Measurements from ENCODE around the gene LOXHD1.

LOXHD1 gene

DNA sequence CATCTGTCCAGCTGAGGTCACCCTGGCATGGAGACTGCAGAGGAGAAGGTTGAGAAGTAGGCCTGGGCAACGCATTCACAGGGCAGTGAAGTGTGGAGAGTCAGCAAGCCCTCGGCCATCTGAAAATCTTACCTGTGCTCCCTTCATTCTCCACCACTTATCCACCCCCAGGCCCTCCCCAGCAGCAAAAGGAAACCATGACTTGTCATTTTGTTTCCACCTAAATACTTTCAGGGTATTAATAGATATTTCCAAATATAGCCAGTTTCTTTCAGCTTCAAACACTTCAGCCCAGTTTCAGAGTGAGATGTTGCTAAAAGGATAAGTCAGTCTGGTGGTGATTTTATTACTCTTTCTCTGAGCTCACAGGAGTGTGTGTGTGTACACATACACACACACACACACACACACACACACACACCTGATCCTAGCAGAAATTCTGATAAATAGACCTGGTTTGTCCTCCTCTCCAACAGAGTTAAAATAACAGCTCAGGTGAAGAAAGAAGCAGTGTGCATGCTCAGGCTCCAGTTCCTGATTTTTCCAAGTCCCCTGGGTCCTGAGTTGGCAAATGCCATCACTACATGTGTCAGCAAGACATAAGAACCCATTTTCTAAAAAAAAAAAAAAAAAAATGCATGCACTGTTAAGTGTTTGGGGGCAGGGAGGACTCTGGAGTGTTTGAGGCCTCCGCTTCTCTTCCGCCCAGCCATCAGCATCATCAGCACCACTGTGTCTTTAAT lies 82.8 kb downstream of the LOXHD1 start:
- no peak for DNase-seq (ENCODE audit: low read depth)

DNA sequence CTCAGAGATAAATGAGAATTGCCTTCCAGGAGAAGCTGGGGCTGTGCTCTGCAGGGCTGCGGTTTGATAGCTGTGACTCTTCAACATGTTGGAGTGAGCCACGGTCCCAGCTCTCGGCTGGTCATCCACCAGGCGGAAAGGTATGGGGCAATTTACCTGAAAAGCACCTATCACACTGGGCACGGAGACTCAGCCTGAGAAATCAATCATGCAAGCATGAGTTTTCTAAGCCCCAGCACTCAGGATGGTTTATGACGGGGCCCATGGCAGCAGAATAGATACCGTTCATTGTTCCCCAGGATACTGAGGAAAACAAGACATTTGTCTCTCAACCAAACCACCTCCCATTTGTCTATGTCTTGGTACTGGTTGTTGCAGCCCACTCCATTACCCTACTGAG lies 83.9 kb downstream of the LOXHD1 start:
- no peak for DNase-seq (ENCODE audit: low read depth)

DNA sequence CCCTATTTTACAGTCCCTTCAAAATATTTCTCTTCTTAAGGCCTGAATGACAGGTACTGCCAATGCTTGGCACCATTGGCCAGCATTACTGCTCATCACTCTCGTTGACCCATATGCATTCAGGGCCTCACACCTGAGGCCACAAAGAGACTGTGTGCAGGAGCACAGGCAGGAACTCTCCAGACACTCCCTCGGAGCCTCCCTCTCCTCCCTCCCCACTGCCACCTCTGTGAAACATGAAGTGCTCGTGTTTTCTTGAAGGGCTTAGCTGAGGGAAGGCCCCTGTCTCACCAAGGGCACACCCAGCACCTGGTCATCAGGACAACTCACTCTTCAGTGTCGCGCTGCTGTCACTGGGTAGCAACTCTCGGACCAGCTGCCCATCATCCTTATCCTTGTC lies 85.3 kb downstream of the LOXHD1 start:
- DNase-seq (ENCODE audit: low read depth): no peak

DNA sequence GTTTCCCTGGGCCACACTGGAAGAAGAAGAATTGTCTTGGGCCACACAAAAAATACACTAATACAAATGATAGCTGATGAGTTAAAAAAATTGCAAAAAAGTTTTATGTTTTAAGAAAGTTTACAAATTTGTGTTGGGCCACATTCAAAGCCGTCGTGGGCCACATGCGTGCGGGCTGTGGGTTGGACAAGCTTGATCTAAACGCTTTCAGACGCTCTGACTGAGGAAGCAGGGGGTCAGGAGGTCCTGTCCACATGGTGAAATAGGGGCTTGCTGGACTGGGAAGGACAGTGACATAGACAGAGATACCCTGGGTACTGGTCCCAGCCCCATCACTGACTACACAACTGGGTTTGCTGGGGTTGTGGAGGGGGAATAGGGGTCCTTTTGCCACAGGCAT lies 86.4 kb downstream of the LOXHD1 start:
- no peak for DNase-seq (ENCODE audit: low read depth)

DNA sequence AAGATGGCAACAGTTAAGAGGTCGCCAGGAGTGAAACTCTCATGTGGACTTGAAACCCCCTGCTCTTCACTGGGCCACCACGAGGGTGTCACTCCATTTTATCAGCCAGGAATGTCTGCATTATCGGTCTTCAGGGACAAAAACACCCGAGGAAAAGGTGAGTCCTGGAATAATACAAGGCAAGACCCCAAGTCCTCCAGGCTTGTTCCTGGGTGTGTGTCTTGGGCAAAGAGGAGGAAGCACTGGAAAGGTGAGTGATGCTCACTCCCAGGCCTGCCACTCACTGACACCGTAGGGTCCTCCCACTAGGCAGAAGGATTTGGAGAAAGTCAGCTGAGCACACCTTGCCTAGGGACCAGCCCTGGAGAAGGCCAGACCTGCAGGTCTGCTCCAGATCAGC lies 86.9 kb downstream of the LOXHD1 start:
- no peak for DNase-seq (ENCODE audit: low read depth)

DNA sequence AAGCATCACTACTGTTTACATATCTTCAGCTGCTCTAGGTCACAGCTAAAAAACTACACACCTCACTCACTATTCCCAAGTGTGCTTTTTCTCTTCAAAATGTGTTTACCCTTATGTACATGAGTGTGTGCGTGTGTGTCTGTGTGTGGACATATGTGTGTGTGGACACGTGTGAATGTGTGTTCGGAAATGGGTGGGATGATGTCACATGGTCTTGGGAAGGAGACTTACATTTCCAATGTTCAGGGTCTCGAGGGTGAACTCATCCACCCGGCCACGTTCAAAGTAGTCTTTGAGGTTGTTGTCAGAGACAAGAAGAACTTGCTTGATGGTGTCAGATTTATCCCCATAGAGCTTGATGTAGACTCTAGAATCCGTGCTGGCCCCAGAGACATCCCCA lies 87.8 kb downstream of the LOXHD1 start:
- DNase-seq (ENCODE audit: low read depth): no peak

DNA sequence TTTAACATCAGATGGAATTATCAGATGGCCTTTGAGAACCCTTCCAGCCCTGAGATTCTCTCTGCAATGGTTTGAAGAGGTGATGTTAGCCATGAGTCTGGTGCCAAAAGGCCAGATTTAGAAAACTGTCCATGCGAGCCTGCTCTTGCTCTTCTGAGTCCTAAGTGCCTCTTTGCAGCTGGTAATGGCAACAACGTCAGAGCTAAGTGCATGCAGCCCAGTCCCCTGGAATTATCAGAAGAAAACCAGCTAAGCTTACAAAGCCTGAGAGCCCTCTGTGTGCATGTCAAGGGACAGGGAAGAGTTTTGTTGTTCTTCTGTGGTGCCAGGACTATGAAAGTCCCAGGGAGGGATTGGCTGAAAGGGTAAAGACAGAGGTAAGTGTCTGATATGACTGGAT lies 89.8 kb downstream of the LOXHD1 start:
- no peak for DNase-seq (ENCODE audit: low read depth)

DNA sequence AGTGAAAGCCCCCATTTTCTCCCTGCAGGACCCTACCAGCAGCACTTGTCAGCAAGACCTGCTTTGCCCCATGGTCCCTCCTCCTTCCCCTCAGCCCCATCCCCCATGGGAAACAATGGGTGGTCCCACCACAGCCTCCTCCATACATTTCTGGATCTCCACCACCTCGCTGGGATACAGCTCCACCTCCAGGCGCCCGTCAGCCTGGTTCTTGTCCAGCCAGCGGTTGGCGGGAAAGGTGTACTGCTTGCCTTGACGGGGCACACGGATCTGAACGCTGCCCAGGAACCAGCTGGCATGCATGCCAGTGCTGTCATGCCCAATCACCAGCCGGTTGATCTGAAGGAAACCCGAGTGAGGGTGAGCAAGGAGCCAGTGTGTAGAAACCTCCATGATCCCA lies 90.9 kb downstream of the LOXHD1 start:
- no peak for DNase-seq (ENCODE audit: low read depth)

DNA sequence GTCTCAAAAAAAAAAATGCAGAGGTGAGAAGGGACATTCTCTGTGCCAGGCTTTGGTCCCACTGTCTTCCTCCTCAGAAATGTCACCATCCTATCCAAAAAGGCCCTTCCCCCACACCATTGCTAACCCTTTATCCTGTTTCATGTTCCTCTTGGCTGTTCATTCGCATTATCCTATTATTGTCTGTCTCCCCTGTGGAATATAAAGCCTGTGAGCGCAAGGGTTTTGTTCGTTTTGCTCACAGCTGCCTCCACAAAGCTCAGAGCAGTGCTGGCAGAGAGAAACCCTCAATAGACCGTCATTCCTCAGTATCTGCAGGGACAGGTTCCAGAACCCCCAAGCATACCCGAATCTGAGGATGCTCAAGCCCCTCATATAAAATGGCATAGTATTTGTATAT lies 91.8 kb downstream of the LOXHD1 start:
- no peak for DNase-seq (ENCODE audit: low read depth)

DNA sequence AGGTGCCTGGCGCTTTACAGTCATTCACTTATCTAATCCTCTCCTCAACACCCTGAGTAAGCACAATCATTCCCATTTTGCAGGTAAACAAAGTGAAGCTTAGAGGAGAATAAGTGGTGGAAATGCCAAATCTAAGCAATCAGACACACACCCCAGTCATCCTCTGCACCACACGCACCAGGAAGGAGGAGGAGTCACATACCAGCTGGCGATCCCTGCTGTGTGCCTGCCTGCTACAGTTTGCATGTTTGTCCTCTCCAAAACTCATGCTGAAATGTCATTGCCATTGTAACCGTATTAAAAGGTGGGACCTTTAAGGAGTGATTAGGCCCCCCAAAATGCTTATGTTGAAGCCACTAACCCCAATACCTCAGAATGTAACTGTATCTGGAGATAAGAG lies 93.7 kb downstream of the LOXHD1 start:
- DNase-seq (ENCODE audit: low read depth): no peak

DNA sequence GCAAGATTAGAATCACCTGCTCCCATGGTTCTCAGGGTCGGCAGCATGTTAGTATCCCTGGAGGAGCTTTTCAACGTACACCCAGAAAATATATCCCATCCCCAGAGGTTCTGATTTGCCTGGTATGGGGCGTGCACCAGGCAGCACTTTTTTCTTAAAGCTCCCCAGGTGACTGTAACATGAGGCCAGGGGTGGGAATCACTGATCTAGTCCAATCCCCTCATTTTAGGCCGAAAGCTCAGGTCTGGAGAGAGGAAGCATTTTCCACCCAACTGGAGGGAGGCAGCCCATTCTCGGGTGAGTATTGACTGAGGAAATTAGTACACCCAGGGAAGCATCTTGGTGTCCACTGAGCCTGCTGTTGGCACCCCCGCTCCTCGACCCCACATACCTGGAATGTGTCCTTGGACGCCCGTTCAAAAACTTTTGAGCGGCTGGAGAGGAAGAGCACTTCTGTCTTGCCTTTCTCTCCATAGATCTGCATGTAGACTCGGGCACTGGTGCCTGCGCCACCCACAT lies 94.3 kb downstream of the LOXHD1 start:
- DNase-seq (ENCODE audit: low read depth): no peak

DNA sequence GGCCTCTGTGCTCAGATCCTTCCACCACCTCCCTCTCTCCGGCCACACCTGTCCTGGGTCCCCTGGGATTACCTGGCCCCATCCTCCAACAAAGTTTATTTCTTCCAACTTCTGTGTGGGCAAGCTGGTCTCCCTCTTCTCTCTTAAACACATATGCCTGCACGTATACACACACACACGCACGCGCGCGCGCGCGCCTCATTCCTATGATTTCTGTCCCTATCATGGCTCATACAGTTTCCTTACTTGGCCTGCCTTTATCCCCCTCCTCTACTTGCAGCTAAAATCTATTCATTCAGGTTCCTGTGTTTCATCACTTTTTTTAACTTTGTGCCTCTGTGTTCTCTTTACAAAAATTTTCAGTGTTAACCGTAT lies 96.4 kb downstream of the LOXHD1 start:
- DNase-seq (ENCODE audit: low read depth): no peak

DNA sequence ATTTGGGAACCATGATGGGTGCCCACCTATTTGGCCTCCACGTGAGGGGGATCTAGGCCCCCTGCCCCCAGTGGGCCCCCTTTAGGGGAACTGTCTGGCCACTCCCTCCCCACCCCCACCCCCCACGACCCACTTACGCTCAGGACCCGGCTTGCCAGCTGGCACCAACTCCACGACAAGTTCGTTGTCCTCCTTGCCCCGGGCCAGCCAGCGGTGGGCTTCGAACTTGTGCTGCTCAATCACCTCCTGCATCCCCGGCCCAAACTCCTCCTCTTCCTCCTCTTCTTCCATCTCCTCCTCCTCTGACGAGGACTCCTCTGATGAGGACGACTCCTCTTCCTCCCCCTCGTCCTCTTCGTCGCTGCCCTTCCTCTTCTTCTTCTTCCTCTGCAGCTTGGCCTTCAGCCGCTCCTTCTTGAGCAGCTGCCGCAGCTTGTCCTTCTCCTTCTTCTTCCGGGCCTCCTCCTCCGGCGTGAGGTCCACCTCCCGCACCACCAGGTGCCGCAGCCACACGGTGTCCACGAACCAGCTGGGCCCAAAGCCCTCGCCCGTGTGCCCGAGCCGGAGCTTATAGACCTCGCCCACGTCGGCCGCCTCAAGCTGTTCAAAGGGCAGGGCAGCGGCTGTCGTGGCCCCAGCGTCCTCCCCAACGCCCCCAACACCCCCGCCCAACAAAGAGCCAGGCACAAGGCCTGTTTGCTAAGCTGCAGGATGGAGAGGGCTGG lies 96.9 kb downstream of the LOXHD1 start:
- DNase-seq (ENCODE audit: low read depth): no peak

DNA sequence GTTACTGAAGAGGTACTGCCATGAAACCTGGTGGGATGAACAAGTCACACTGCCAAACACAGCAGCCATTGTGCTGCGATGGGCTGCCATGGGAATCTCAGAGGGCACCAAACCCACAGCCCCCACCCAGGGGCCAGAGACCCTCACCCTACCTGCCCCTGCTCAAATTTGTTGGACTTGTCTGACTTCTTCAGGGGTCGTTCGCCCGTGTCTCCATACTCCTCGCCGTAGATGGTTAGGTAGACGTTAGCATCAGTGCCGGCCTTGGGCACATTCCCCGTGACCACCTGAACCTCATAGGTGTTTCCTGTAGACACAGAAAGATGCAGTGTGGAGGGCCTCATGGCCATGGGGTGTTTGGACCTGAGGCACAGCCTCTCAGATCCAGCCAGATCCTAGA lies 97.7 kb downstream of the LOXHD1 start:
- no peak for DNase-seq (ENCODE audit: low read depth)

DNA sequence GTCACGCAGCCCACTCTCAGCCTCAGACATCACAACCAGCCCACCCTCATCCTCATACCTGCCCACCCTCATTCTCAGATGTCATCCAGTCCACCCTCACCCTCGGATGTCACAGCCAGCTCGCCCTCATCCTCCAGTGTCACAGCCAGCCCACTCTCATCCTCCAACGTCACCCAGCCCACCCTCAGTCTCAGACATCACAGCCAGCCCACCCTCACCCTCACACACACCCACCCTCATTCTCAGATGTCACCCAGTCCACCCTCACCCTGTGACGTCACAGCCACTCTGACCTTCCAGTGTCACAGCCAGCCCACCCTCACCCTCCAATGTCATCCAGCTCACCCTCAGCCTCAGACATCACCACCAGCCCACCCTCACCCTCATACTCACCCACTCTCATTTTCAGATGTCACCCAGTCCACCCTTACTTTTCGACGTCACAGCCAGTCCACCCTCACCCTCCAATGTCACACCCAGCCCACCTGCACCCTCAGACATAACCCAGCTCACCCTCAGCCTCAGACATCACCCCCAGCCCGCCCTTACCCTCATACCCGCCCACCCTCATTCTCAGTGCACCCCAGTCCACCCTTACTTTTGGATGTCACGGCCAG lies 100.3 kb downstream of the LOXHD1 start:
- no peak for DNase-seq (ENCODE audit: low read depth)

DNA sequence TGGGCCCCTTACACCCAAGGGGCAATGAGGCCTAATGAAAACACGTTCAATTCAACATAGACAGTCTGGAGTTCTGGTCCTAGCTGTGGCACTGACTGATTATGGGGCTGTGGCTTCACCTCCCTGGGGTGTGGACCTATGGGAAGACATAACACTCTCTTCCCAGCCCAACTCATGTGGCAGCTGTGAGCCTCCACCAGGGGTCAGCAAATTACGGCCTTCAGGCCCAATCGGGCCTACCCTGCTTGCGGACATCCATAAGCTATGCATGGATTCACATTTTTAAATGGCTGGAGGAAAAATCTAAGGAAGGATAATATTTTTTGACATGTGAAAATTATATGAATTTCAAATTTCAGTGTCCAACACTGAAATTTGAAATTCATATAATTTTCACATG lies 101.3 kb downstream of the LOXHD1 start:
- DNase-seq (ENCODE audit: low read depth): peak; percentile 2

DNA sequence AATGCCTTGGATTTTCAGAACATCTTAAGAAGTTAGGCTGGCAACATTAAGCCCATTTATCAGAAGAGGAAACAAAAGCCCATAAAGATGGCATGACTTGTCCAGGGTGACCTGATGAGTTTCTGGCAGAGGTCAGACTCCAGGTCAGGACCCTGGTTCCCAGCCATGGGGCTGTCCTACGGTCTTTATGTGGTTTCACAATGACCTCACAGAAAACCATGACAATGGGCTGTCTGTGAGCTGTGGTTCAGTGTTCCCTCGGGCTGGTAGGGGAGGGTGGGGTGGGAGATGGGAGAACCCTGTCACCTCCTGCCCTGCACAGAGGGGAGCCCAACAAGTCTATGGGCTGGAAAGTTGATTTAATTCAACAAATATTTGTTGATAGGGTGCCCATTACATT lies 101.8 kb downstream of the LOXHD1 start:
- no peak for DNase-seq (ENCODE audit: low read depth)

DNA sequence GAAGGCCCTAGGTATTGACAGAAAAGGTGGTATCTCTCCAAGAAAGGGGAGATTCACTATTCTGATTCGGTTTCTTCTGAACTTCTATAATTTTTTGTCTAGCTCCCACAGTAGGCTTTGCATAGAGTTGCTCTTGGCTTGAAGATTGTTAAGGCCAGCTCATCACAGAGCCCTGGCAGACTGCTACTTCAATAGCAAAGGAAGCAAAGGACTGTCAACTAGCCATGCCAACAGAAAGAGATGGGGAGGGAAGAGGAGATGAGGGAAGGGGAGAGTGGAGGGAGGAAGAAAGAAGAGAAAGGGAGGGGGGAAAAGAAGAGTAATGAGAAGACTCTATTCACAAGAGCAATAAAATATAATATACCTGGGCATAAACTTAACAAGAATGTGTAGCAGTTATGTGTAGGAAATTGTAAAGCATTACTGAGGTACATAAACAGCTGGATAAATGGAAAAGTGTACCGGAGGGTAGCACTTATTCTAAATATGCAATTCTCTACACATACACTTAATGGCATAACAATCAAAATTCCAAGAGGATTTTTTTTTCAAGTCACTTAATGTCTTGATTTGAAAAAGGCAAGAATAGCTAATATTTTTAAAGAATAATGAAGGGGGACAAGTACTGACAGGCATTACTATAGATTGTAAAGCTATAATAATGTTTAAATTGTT lies 102.5 kb downstream of the LOXHD1 start:
- DNase-seq (ENCODE audit: low read depth): no peak

DNA sequence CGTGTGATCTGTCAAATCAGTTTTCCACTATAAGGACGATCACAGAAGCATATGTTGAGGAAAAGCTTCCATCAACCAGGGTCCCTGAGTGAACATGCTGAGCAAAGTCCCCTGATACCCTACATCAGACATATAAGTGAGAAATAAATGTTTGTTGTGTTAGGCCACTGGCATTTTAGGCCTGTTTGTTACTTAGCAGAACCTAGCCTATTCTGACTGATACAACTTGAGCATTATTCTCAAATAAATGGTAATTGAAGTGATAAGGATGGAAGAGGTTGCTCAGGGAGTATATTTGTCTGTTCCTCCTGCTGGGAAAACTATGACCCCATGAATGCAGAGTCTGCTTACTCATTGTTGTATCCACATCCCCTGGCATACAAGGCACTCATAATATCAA lies 106.4 kb downstream of the LOXHD1 start:
- no peak for DNase-seq (ENCODE audit: low read depth)

DNA sequence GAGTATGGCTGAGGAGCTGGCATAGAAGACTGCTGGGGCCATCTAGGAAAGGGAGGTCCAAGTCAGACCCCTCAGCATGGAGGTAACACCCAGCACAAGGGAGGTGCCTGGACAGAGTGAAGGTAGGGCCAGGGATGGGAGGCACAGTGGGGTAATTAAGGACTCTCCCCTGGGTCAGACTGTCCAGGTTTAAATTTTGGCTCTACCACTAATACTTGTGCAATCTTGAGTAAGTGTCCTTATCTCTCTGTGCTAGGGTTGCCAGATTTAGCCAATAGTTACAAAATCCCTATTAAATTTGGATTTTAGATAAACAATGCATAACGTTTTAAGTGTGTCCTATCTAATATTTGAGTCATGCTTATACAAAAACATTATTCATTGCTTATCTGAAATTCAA lies 109.5 kb downstream of the LOXHD1 start:
- DNase-seq (ENCODE audit: low read depth): no peak

DNA sequence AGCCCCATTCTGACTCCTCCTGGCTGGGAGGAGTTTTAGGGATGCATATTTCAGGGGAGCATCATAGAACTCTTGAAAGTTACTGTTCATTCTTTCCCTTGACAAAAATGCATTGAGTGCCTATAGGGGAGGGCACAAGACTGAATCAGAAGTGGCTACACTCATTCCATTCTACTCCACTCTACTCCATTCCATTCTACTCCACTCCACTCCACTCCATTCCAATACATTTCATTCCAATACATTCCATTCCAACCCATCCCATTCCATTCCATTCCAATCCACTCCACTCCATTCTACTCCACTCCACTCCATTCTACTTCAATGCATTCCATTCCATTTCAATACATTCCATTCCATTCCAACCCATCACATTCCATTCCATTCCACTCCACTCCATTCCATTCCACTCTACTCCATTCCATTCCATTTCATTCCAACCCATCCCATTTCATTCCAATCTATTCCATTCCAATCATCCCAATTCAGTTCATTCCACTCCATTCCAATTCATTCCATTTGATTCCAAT lies 110.8 kb downstream of the LOXHD1 start:
- DNase-seq (ENCODE audit: low read depth): no peak

DNA sequence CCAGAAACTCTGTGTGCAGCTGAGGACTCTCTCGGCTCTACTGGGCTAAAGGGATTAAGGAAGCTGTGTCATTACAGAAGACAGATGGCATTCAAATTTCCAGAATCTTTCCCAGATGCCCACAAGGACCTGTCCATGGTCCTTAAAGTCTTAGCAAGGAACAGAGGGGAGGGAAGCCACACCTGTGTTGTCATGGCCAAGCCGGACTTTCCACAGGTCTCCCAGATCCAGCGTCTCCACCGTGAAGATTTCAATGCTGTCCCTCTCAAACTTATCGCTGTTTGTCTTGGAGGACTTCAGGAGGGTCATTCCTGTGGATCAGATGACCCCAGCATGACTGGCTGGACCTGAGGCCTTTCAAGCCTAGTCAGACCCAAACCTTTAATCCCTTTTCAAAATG lies 114.5 kb downstream of the LOXHD1 start:
- no peak for DNase-seq (ENCODE audit: low read depth)

All from GM04504 (cell line).